HG03064 (cell line): Measurements from ENCODE around the gene MS4A15.
"Not testable (repeated sequence)": the region's sequence is repeated elsewhere in the genome, so short reads cannot be mapped to it uniquely, and the experiment has no call there.

Source experiments
- ATAC-seq: cut with Tn5 transposase; IDR thresholded peaks from one replicate; pipeline ENCODE4 v1.9.1; 2021; ENCODE audit warnings: low read depth; ENCODE audit not compliant: unreplicated experiment

MS4A15 gene

GRCh38 chr11:60753309-60753708 is 3.4 kb upstream of the MS4A15 start:
- ATAC-seq = no peak

GRCh38 chr11:60754887-60755286 is 1.8 kb upstream of the MS4A15 start:
- no peak for ATAC-seq

GRCh38 chr11:60757231-60757800 is 649 bp downstream of the MS4A15 start:
- ATAC-seq = no peak

GRCh38 chr11:60758671-60759070 is 2.0 kb downstream of the MS4A15 start:
- ATAC-seq = not testable (repeated sequence)

- not testable (repeated sequence) for ATAC-seq
These were observed 3.0 kb downstream of the MS4A15 start for GRCh38 chr11:60759438-60760225.

GRCh38 chr11:60761436-60762190 is 4.9 kb downstream of the MS4A15 start:
- ATAC-seq = no peak

- ATAC-seq = peak; percentile 63
These were observed 6.4 kb downstream of the MS4A15 start for GRCh38 chr11:60762851-60763691.

GRCh38 chr11:60763692-60764369 is 7.2 kb downstream of the MS4A15 start:
- ATAC-seq = no peak

- peak; percentile 36 for ATAC-seq
These were observed 8.2 kb downstream of the MS4A15 start for GRCh38 chr11:60764879-60765278.

GRCh38 chr11:60765355-60765754 is 8.7 kb downstream of the MS4A15 start:
- no peak for ATAC-seq

GRCh38 chr11:60766547-60766946 is 9.9 kb downstream of the MS4A15 start:
- ATAC-seq = no peak

GRCh38 chr11:60767388-60767811 is 10.7 kb downstream of the MS4A15 start:
- ATAC-seq = no peak

GRCh38 chr11:60768202-60768601 is 11.5 kb downstream of the MS4A15 start:
- ATAC-seq = no peak

- no peak for ATAC-seq
These were observed 12.6 kb downstream of the MS4A15 start for GRCh38 chr11:60769273-60769672.

- ATAC-seq = no peak
These were observed 13.1 kb downstream of the MS4A15 start for GRCh38 chr11:60769811-60770210.

- no peak for ATAC-seq
These were observed 14.5 kb downstream of the MS4A15 start for GRCh38 chr11:60771146-60771545.

GRCh38 chr11:60771879-60772525 is 15.3 kb downstream of the MS4A15 start:
- no peak for ATAC-seq

- ATAC-seq = no peak
These were observed 16.0 kb downstream of the MS4A15 start for GRCh38 chr11:60772666-60773065.

- no peak for ATAC-seq
These were observed 18.1 kb downstream of the MS4A15 start for GRCh38 chr11:60774726-60775125.
